ENCODE measurements around the gene PNLDC1.

DNA sequence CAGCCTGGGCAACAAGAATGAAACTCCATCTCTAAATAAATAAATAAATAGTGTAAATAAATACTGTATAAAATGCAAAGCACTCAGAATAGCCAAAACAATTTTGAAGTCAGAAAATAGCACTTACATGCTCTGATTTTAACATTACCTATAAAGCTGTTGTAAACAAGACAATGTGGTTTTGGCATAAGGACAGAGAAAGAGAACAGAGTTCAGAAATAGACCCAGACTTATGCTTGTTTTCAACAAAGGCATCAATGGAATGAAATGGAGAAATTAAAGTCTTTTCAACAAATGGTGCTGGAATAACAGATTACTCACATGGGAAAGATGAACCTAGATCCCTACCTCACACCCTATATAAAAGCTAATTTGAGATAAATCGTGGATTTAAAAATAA is 27.9 kb upstream of the PNLDC1 start:
- TF ChIP-seq, protein P1, sequence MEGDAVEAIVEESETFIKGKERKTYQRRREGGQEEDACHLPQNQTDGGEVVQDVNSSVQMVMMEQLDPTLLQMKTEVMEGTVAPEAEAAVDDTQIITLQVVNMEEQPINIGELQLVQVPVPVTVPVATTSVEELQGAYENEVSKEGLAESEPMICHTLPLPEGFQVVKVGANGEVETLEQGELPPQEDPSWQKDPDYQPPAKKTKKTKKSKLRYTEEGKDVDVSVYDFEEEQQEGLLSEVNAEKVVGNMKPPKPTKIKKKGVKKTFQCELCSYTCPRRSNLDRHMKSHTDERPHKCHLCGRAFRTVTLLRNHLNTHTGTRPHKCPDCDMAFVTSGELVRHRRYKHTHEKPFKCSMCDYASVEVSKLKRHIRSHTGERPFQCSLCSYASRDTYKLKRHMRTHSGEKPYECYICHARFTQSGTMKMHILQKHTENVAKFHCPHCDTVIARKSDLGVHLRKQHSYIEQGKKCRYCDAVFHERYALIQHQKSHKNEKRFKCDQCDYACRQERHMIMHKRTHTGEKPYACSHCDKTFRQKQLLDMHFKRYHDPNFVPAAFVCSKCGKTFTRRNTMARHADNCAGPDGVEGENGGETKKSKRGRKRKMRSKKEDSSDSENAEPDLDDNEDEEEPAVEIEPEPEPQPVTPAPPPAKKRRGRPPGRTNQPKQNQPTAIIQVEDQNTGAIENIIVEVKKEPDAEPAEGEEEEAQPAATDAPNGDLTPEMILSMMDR (conservative IDR thresholded peaks at IDR 0.05; ENCODE audit: low read length), result no peak
- no peak for TF ChIP-seq EZH2phosphoT487 (IDR thresholded peaks at IDR 0.05; ENCODE audit: borderline replicate concordance)

Measured in Loucy (cell line).